Measurements from ENCODE around the gene MRPS16.

DNA sequence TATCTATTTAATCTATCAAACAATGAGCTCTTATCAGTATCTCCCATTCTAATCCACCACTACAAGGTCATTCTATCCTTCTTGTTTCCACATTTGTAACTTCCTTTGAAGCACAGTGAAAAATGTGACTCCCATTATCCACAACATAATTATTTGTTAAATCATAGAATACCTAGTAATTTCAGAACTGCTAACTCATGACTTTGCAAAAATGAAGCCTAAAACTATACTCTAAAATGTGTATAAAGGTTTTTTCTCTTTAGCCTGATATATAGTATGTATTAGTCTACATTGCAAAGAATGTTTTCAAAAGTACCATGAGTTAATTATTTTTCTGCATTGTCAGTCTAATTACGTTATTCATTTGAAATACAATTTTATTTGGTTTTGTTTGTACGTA lies 12.0 kb upstream of the MRPS16 start:
- TF ChIP-seq, protein P1, sequence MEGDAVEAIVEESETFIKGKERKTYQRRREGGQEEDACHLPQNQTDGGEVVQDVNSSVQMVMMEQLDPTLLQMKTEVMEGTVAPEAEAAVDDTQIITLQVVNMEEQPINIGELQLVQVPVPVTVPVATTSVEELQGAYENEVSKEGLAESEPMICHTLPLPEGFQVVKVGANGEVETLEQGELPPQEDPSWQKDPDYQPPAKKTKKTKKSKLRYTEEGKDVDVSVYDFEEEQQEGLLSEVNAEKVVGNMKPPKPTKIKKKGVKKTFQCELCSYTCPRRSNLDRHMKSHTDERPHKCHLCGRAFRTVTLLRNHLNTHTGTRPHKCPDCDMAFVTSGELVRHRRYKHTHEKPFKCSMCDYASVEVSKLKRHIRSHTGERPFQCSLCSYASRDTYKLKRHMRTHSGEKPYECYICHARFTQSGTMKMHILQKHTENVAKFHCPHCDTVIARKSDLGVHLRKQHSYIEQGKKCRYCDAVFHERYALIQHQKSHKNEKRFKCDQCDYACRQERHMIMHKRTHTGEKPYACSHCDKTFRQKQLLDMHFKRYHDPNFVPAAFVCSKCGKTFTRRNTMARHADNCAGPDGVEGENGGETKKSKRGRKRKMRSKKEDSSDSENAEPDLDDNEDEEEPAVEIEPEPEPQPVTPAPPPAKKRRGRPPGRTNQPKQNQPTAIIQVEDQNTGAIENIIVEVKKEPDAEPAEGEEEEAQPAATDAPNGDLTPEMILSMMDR (IDR thresholded peaks at IDR 0.05) = no peak
- no peak for TF ChIP-seq EZH2 (IDR thresholded peaks at IDR 0.05; ENCODE audit: borderline replicate concordance, insufficient read depth, low read depth, low read length, poor library complexity, severe bottlenecking)
